Measurements from ENCODE around the gene SBF2.

- TF ChIP-seq CTCF (IDR thresholded peaks at IDR 0.05) (no peak), POLR2A (IDR thresholded peaks at IDR 0.05) (no peak)
Measured at GRCh38 chr11:10149553-10149952, 144.5 kb downstream of the SBF2 start.
